D341Med (cell line): Measurements from ENCODE around the gene SAPCD2.

Experiments
- DNase-seq: peaks from one replicate; pipeline ENCODE4 v3.0.0; 2012; ENCODE audit warnings: low spot score

SAPCD2 gene

DNA sequence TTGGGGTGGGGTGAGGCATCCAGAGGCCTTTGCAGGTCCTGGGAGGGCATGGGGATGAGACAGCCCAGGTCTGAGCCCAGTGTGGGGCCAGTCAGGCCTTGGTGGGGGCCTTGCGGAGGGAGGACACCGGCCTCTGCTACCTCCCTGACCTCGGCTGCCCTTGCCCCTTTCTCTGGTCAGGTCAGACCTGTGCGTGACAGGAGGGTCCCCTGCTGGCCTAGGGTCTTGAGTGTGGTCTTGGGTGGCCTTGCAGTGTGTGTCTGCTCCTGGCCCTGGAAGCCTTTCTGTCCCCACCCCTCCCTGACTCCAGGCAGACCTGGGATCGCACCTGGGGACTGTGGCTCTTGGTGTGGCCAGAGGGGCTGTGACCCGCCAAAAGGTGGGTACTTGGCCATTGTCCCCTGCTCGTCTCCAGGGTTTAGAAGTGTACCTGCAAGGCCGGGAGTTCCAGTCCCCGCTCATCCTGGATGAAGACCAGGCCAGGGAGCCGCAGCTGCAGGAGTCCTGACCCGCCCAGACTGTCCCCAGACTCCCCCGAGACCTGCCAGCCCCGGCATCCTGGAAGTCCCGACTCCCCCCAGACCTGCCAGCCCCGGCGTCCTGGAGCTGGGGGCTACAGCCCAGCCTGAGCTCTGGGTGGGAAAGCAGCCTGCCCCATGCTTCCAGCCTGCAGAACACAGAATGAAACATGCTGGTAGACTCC lies 12.0 kb upstream of the SAPCD2 start:
- DNase-seq = peak; percentile 3

DNA sequence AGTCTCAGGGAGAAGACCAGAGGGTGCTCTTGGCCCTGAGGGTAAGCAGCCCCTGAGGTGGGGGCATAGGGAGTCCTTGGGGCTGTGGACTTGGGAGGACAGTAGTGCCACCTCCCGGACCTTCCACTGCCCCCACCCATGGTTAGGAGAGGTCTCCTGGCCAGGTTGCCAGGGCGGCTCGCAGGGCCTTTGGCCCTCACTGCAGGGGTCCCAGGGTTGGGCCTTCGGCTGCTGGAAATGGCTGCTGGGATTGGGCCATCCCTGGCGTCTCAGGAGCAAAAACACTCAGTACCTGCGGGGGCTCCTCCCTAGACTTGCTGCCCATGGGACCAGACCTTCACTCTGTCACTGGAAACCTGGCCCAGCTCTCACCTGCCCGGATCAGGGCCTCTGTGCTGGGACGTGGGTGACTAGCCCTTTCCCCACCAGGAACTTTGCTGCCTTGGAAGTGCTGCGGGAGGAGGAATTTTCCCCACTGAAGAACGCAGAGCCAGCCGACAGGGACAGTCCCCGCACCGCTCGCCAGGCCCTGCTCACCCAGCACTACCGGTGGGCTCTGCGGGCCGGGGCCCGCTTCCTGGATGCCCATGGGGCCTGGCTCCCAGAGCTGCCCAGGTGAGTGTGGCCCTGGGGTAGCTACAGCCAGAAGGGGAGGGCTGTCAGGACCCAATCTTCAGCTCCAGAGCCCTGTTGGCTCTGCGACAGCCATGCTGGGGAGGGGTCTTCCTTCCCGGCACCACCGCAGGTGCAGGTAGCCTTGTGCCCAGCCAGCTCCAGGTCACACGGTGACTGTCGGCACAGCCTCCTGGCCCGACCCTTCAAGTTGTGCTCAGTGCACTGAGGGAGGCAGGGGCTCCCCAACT lies 10.1 kb upstream of the SAPCD2 start:
- DNase-seq = peak; percentile 5

DNA sequence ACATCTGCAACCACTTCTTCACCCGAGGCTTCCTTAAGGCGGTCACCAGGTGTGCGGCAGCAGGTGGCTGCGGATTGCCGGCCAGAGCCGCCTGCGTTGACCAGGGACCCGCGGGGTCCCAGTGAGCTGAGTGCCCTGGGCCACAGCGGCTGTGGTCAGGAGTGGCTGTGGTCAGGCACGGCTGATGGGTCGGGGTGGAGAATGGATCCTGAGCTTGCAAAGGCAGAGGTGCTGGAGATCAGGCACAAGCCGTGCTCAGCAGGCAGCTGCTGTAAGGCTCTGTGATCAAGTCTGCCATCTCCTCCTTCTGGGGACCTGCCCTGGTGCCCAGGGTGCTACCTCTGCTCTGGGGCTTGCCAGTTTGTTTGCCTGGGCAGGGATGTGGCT lies 9.0 kb upstream of the SAPCD2 start:
- DNase-seq = peak; percentile 9

DNA sequence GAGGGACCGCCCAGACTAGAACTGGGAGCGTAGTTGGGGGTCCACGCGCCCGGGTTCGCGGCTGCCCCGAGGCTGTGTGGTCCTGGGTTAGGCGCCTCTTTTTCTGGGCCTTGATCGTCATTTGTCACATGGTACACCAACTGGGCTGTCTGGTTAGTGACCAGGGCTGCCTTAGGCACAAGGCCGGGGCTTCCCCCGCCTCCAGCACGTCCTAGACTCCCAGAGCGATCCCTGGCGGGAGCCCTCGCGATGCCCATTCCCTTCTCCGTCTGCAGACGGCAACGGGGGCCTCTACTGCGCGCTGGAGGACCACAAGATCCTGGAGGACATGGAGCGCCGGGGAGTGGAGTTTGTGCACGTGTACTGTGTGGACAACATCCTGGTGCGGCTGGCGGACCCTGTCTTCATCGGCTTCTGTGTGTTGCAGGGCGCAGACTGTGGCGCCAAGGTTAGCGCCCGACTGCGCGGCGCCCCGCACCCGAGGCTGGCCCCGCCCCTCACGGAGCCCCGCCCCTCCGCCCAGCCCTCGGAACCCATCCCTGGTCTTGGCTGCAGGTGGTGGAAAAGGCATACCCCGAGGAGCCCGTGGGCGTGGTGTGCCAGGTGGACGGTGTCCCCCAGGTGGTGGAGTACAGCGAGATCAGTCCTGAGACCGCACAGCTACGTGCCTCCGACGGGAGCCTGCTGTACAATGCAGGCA lies 8.5 kb upstream of the SAPCD2 start:
- no peak for DNase-seq

DNA sequence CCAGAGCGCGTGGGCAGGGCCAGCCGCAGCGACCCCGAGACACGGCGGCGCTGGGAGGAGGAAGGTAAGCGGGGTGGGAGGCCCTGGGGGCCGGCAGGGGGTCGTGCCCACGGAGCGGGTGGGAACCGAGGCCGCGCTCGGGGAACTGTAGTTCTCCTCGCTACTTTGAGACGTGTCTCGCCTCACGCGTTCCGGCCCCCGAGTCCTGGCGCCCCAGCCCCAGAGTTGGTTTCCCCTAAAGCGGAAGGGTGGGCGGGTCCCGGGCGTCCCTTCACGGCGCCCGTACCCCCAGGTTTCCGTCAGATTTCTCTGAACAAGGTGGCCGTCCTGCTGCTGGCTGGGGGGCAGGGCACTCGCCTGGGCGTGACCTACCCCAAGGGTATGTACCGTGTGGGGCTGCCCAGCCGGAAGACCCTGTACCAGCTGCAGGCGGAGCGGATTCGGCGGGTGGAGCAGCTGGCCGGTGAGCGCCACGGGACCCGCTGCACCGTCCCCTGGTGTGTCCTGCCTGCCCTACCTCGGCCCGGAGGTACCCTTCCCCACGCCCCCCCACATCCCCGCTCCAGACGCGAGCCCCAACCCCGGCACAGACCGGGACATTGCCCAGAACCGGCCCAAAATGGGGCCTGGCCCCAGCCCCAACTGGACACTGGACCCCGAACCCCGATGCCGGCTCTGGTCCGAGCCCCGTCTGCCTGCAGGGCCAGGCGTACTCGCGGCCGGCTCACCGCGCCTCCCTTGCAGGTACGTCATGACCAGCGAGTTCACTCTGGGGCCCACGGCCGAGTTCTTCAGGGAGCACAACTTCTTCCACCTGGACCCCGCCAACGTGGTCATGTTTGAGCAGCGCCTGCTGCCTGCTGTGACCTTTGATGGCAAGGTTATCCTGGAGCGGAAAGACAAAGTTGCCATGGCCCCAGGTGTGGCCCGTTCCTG lies 7.7 kb upstream of the SAPCD2 start:
- no peak for DNase-seq

DNA sequence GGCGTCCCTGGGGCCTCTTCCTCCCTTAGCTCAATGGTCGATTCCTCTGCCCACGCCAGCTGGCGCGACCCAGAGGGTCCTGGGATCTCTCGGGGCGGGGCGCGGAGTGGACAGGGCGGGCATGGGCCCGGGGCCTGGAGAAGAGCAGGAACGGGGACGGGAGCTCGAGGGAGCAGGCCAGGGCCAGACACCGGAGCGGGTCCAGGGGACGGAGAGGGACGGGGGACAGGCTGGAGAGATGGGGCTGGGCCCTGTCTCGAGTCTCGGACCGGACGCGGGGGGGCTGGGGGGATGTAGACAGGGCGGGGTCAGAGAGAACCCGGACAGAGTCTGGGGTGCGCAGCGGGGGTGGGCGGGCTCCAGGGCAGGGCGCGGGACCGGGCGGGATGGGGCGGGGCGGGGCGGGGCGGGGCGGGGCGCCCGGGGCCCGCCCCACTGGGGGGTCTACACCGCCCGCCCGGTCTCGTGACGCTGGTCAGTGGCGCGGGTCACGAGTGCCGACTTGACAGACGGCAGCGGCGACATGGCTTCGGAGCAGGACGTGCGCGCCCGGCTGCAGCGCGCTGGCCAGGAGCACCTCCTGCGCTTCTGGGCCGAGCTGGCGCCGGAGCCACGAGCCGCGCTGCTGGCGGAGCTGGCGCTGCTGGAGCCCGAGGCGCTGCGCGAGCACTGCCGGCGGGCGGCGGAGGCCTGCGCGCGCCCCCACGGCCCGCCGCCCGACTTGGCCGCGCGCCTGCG lies 6.8 kb upstream of the SAPCD2 start, which contains the start of gene UAP1L1:
Gene UAP1L1, plus strand, starts transcription at position 508 of the 738 bp plus-strand sequence. Its CDS starts 16 bp downstream, at position 524.
- DNase-seq = peak; percentile 83

DNA sequence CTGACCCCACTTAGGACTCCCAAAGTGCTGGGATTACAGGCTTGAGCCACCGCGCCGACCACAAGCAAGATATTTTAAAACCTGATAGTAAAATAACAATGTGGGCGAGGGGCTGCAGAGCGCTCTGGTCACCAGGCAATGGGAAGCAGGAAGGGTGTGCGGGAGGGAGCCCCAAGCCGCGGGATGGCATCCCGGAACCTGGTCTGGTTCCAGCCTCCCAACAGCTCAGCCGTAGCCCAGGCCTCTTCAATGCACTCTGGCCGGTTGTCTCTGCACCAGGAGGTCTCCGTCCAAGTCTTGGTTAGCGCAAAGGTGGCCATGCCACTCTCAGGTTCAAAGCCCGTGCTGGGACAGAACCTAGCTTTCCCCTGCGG lies 6.3 kb upstream of the SAPCD2 start:
- no peak for DNase-seq

DNA sequence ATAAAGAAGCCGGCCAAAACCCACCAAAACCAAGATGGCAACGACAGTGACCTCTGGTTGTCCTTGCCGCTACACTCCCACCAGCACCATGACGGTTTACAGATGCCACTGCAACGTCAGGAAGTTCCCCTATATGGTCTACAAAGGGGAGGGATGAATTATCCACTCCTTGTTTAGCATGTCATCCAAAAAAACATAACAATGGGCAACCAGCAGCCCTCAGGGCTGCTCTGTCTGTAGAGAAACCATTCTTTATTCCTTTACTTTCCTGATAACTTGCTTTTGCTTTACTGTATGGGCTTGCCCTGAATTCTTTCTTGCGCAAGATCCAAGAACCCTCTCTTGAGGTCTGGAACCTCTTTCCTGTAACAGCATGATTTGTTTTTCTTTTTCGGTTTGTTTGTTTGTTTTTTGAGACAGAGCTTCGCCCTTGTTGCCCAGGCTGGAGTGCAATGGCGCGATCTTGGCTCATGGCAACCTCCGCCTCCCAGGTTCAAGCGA lies 5.0 kb upstream of the SAPCD2 start:
- DNase-seq = no peak

DNA sequence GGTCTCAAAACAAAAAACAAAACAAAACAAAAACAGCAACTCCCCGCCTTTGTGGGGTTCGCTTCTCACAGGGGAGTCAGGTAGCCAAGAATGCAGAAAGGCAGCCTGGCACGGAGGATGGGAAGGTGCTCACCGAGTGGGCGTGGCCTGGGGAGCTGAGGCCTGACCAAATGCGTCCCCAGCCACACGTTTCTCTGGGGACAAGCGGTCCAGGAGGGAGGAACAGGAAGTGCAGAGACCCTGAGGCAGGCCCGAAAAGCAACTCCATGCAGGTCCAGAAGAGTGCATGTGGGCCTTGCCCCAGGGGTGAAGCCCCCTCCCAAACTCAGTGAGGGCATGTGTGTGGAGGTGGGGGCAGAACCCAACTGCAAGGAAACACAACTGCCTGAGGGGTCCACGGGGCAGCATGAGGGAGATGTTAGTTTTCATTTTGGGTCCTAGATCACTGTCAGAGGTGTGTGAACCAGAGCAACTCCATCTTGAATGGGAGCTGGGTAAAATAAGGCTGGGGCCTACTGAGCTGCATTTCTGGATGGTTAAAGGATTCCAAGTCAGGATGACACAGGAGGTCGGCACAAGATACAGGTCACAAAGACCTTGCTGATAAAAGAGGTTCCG lies 4.4 kb upstream of the SAPCD2 start:
- no peak for DNase-seq

DNA sequence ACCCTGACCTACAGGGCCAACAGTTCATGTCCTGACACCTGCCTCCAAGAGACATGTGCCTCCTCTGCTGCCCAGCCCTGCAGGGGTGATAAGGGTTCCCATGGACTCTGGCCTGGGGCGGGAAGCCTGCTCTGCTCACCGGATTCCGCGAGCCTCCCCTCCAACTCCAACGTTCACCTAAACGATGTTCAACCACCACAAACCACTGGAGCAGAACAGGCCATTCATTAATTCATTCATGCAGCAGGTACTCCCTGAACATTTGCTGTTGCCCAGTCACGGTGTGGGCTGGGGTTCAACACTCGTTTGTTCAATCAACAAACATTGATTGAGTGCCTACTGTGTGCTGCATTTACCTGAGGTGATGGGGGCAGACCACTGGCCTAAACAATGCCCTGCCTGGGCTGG lies 3.6 kb upstream of the SAPCD2 start:
- DNase-seq = no peak

DNA sequence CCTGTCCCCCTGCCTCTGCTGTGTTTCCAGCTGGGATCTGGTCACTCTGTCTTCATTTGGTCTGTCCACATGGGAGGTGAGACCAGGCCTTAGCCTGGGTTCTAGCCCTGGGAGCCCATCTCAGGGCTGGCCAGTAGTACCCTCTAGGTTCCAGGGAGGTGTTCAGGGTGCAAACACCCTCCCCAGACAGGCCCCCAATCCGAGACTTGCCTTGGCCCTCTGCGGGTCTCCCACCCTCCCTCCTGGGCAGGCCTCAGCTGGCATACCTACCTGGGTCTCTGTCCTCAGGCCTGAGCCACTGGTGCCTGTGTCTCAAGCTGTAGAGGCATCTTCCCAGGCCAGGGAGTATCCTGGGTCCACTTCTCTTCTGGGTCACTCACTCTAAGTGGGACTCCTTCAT lies 925 bp upstream of the SAPCD2 start:
- DNase-seq = no peak

DNA sequence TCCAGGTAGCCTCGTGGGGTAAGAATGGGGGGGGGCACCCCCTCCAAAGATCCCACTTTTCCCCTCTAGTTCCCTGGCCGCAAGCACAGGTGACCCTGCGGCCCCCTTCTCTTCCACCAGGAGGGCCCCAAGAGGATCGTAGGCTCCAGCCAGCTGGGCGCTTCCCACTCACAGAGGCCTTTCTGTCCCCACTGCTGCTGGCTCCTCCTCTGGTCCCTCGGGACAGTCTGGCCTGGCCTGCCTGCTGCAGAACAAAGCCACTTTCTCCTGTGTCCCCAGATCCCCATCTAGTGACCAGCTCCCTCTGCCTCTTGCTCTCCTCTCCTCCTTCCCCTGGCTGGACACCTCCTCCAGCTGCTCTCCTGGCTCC lies 534 bp upstream of the SAPCD2 start:
- DNase-seq = no peak

DNA sequence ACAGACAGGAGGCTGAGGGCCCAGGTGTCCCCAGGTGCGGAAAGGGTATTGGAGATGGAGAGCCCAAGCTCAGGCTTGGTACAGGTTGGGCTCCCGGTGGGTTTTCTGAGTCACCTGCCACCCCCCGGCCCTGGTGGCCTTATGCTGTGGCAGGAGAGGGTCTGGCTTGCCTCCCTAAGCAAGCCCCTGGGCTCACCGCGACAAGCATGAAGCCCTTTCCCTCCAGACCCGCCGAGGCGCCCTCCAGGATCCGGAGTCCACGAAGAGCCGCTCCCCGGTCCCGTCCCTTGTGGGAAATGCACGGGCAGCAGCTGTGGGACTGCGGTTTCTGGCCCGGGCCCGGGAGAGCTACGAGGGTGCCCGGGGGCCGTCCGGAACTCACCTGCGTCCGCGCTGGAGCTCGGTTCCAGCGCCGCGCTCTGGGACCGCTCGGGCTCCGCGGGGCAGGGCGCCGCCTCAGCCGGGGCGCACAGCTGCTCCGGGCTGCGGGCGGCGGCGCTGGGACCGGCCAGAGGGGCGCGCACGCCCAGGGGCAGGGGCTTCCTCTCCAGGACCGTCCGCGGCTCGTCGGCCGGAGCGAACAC lies 757 bp downstream of the SAPCD2 start:
- peak; percentile 66 for DNase-seq

DNA sequence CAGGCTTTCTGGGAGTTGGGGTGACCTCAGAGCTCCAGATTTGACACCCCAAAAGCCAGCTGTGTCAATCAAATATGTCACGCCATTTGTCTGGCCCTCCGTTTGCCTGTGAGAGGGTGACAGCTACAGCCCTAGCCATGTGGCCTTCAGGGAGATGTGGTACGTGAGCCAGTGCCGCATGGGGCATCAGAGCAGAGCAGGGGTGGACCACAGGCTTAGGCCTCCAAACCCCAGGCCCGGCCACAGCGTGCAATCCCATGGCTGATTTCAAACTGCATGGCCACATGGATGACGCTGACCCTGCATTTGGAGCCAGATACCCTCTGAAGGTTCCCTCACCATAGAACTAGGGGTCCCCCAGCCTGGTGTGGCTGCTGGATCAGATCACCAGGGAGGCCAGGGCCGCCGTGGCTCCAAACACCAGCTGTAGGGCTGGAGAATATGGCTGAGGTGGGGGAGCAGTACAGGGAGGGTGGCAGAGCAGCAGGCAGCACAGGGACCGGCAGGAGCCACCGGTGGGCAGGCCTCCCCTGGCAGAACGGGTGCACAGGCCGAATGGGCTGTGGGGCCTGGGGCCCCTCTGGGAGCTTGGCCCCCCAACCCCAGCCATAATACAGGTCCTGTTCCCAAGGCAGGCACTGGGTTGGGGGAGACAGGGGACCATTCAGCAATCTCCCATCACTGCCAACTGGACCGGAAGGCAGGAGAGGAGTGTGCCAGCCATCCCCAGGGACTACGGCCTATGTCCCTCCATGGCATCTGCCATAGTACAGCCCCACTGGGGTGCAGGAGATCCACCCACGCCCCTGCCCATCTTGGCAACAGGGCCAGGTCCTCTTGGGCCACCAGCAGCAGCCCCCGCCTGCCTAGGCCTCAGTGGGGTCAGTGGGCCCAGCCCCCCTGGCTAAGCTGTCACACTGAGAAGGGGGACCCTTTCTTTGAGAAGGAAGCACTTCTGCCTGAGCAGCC lies 1.5 kb downstream of the SAPCD2 start:
- no peak for DNase-seq

DNA sequence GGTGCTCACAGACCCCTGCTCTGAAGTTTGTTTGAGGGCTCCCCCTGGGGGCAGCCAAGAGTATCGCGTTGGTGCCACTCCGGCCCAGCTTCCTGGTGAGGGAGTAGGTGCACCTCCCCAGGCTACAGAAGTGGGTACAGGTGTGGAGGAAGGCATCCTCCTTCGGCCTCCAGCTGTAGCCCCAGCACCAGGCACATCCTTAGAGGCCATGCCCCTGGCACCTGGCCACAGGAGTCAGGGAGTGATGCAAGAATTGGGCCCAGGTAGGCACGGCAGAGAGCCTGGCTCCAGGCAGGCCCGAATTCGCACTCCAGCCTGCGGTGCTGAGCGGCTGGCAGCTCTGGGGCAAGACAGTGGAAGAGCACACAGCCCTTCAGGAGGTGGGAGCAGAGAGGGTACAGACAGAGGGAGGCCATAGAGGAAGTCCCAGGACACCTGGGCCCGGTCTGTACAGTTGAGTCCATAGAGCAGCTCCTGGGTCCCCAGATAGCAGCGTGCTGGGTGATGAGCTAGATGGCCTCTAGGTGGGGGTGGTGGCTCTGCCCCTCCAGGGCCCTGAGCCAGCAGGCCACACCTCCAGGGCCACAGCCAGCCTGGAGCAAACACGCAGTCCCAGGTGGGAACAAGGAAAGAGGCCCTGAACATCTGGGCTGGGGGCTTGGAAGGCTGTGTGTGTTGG lies 2.4 kb downstream of the SAPCD2 start:
- DNase-seq = peak; percentile 86

DNA sequence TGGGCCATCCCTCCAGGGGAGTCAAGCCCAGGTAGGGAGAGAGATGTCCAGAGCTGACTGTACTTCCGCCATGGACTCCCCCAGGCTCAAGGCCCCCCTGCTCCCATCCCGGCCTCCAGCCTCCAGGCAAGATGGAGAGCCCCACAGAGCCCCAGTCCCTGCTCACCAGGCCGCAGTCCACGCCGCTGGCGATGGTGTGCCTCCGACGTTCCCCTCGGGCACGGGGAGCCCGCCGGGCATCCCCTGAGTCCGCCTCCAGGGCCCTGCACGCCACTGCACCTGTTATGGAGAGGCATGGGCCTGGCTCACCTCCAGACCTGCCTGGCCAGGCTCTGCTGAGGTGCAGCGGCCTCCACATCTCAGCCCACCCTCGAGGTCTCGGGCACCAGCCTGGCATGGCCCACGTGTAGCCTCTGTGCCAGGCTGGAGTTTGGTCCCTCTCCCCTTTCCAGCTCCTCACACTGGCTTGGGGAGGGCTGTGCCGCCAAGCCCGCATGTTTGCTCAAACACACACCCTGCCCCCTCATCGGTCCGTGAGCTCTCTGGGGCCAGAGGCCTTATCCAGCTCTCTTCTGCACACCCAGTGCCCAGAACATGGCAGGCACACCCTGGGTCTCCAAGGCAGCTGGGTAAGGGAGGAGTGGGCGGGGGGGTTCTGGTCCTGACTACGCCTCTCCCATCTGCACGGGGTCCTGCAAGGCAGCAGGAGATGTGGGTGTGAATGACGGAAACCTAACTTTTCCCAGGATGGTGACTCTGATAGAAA lies 4.1 kb downstream of the SAPCD2 start:
- no peak for DNase-seq

DNA sequence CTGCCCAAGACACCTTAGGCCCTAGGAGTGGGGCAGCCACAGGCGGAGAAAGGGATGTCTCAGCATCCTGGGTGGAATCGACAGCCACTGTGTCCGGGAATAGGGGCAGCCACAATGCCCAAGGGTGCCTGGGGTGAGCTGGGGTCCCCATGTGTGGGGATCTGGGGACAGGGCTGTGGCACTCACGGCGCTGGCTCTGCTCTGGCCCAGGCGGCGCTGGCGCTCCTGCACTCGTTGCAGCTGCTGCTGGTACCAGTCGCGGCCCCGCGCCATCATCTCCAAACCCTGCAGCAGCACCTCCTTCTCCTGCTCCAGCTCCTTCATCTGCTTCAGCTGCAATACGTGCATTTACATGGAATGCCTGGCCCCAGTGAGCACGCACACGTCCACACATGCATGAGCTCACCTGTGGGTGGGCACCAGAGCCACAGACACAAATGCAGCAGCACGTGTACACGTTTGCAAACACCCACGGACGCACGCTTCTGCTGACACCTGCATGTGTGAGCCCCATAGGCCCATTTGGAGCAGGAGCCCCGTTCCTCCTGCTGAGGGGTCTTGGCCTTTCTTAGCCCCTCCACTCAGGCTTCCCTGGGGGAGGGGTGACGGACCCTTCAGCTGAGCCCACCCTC lies 4.9 kb downstream of the SAPCD2 start:
- no peak for DNase-seq
